Measurements from ENCODE around the gene CUL4A.

Gene CUL4A

GRCh38 chr13:113280126-113280525 lies 70.7 kb downstream of the CUL4A start:
- no peak for TF ChIP-seq CTCF (IDR thresholded peaks at IDR 0.05; ENCODE audit: extremely low read depth, insufficient read depth, missing control alignments)
- DNase-seq (ENCODE audit: low spot score) = no peak
- in situ Hi-C loops (cut with MboI; ENCODE audit: low pct_unique_long_range_greater_than_20kb, low sequenced_read_pairs, unreplicated experiment) = no loop called here

- in situ Hi-C loops (cut with MboI; ENCODE audit: low pct_unique_long_range_greater_than_20kb, low sequenced_read_pairs, unreplicated experiment) = no loop called here
- DNase-seq (ENCODE audit: low spot score) = no peak
These were observed 74.5 kb downstream of the CUL4A start for GRCh38 chr13:113283904-113284303.

GRCh38 chr13:113288880-113289279 lies 79.5 kb downstream of the CUL4A start:
- DNase-seq (ENCODE audit: low spot score) = no peak
- in situ Hi-C loops (cut with MboI; ENCODE audit: low pct_unique_long_range_greater_than_20kb, low sequenced_read_pairs, unreplicated experiment) = no loop called here
- TF ChIP-seq CTCF (IDR thresholded peaks at IDR 0.05; ENCODE audit: extremely low read depth, insufficient read depth, missing control alignments) = no peak

More at GRCh38 chr13:113283904-113284303, 74.5 kb downstream of the CUL4A start:
- TF ChIP-seq CTCF (IDR thresholded peaks at IDR 0.05; ENCODE audit: extremely low read depth, insufficient read depth, missing control alignments) = no peak

- in situ Hi-C loops (cut with MboI; ENCODE audit: low pct_unique_long_range_greater_than_20kb, low sequenced_read_pairs, unreplicated experiment) = no loop called here
- DNase-seq (ENCODE audit: low spot score) = no peak
- TF ChIP-seq CTCF (IDR thresholded peaks at IDR 0.05; ENCODE audit: extremely low read depth, insufficient read depth, missing control alignments) = no peak
These were observed 81.7 kb downstream of the CUL4A start for GRCh38 chr13:113291129-113291528.

GRCh38 chr13:113292021-113292862 lies 82.8 kb downstream of the CUL4A start:
- no peak for DNase-seq (ENCODE audit: low spot score)
- no peak for TF ChIP-seq CTCF (IDR thresholded peaks at IDR 0.05; ENCODE audit: extremely low read depth, insufficient read depth, missing control alignments)
- in situ Hi-C loops (cut with MboI; ENCODE audit: low pct_unique_long_range_greater_than_20kb, low sequenced_read_pairs, unreplicated experiment) = no loop called here

GRCh38 chr13:113293686-113294085 lies 84.3 kb downstream of the CUL4A start:
- in situ Hi-C loops (cut with MboI; ENCODE audit: low pct_unique_long_range_greater_than_20kb, low sequenced_read_pairs, unreplicated experiment) = no loop called here
- TF ChIP-seq CTCF (IDR thresholded peaks at IDR 0.05; ENCODE audit: extremely low read depth, insufficient read depth, missing control alignments) = no peak
- no peak for DNase-seq (ENCODE audit: low spot score)
